Measurements from ENCODE around the gene ZNF783. TPM values are rescaled to one million over a fixed set of nuclear protein-coding genes. Genes with fewer than 3 reads are reported as not detected.
"Not testable (repeated sequence)": the region's sequence is repeated elsewhere in the genome, so short reads cannot be mapped to it uniquely, and the experiment has no call there.

The ZNF783 gene
- total and polyA plus RNA-seq, 3 donors from 2014 or later = 15.0 to 41.1 (median 30.5) TPM

- DNase-seq = no peak
- no peaks in the 10 kb centered on the region for H3K27me3 ChIP-seq
- no peaks in the 10 kb centered on the region for H3K9me3 ChIP-seq
- no peak for TF ChIP-seq CTCF (IDR thresholded peaks at IDR 0.05)
- TF ChIP-seq POLR2A (IDR thresholded peaks at IDR 0.05) = no peak
- H3K27ac ChIP-seq = no peak overlapping the region
- intact Hi-C loops (cut with DNase I; ENCODE audit: low total_unique reads) = no loop called here
- H3K4me1 ChIP-seq = no peaks in the 10 kb centered on the region
- no peak overlapping the region for H3K4me3 ChIP-seq
- H3K36me3 ChIP-seq (ENCODE audit: low read depth, missing control alignments) = no peaks in the 10 kb centered on the region
Observed at GRCh38 chr7:149322737-149323136, 60.7 kb downstream of the ZNF783 start.

GRCh38 chr7:149325248-149325647 lies 63.3 kb downstream of the ZNF783 start:
- intact Hi-C loops (cut with DNase I; ENCODE audit: low total_unique reads) = no loop called here
- no peak overlapping the region for H3K27ac ChIP-seq
- H3K4me1 ChIP-seq = no peaks in the 10 kb centered on the region
- no peaks in the 10 kb centered on the region for H3K27me3 ChIP-seq
- DNase-seq = no peak
- no peaks in the 10 kb centered on the region for H3K9me3 ChIP-seq
- no peak for TF ChIP-seq POLR2A (IDR thresholded peaks at IDR 0.05)
- no peak for TF ChIP-seq CTCF (IDR thresholded peaks at IDR 0.05)
- WGBS, 2 donors = 59 to 70% methylated on average over 2 of the region's 2 CpGs
- H3K36me3 ChIP-seq (ENCODE audit: low read depth, missing control alignments) = no peaks in the 10 kb centered on the region
- H3K4me3 ChIP-seq = no peak overlapping the region

GRCh38 chr7:149329265-149329664 lies 67.3 kb downstream of the ZNF783 start:
- 27 to 36% methylated on average over 3 of the region's 3 CpGs for WGBS, 2 donors

GRCh38 chr7:149329766-149330334 lies 67.9 kb downstream of the ZNF783 start:
- intact Hi-C loops (cut with DNase I; ENCODE audit: low total_unique reads) = no loop called here
- 77 to 80% methylated on average over 3 of the region's 3 CpGs for WGBS, 2 donors
- no peaks in the 10 kb centered on the region for H3K36me3 ChIP-seq (ENCODE audit: low read depth, missing control alignments)
- no peak for DNase-seq
- TF ChIP-seq CTCF (IDR thresholded peaks at IDR 0.05) (no peak), POLR2A (IDR thresholded peaks at IDR 0.05) (no peak)
- H3K9me3 ChIP-seq = no peaks in the 10 kb centered on the region
- H3K4me3 ChIP-seq = no peak overlapping the region
- no peaks in the 10 kb centered on the region for H3K27me3 ChIP-seq
- no peaks in the 10 kb centered on the region for H3K4me1 ChIP-seq
- H3K27ac ChIP-seq = no peak overlapping the region

More at GRCh38 chr7:149329265-149329664, 67.3 kb downstream of the ZNF783 start:
- Histone ChIP-seq H3K36me3 (ENCODE audit: low read depth, missing control alignments) (no peaks in the 10 kb centered on the region), H3K4me1 (no peaks in the 10 kb centered on the region), H3K27ac (no peak overlapping the region), H3K9me3 (no peaks in the 10 kb centered on the region), H3K4me3 (no peak overlapping the region), H3K27me3 (no peaks in the 10 kb centered on the region)
- TF ChIP-seq POLR2A (IDR thresholded peaks at IDR 0.05) (no peak), CTCF (IDR thresholded peaks at IDR 0.05) (no peak)
- intact Hi-C loops (cut with DNase I; ENCODE audit: low total_unique reads) = no loop called here
- no peak for DNase-seq

GRCh38 chr7:149330914-149331567 lies 69.0 kb downstream of the ZNF783 start:
- Histone ChIP-seq H3K27ac (no peak overlapping the region), H3K4me3 (no peak overlapping the region), H3K9me3 (no peaks in the 10 kb centered on the region), H3K36me3 (ENCODE audit: low read depth, missing control alignments) (no peaks in the 10 kb centered on the region), H3K4me1 (no peaks in the 10 kb centered on the region), H3K27me3 (no peaks in the 10 kb centered on the region)
- no peak for TF ChIP-seq POLR2A (IDR thresholded peaks at IDR 0.05)
- TF ChIP-seq CTCF (IDR thresholded peaks at IDR 0.05) = no peak
- intact Hi-C loops (cut with DNase I; ENCODE audit: low total_unique reads) = no loop called here
- no peak for DNase-seq
- 91 to 94% methylated on average over 2 of the region's 2 CpGs for WGBS, 2 donors

GRCh38 chr7:149332602-149333320 lies 70.8 kb downstream of the ZNF783 start:
- H3K27me3 ChIP-seq; H3K36me3 ChIP-seq (ENCODE audit: low read depth, missing control alignments): not testable (repeated sequence)
- 77 to 83% methylated on average over 18 of the region's 18 CpGs for WGBS, 2 donors

More at GRCh38 chr7:149332602-149333320, 70.8 kb downstream of the ZNF783 start:
- H3K9me3 ChIP-seq; H3K4me1 ChIP-seq; H3K4me3 ChIP-seq; DNase-seq; intact Hi-C loops (cut with DNase I; ENCODE audit: low total_unique reads); H3K27ac ChIP-seq: not testable (repeated sequence)
